Kidney (tissue), 14 donors: ENCODE measurements around the gene DHH. TPM values are rescaled to one million over a fixed set of nuclear protein-coding genes. Genes with fewer than 3 reads are reported as not detected.

Source experiments
- DNase-seq, 5 donors: peaks; one replicate each; pipeline ENCODE4 v3.0.0-alpha.2; 2013 to 2020
- FAIRE-seq: peaks from 2 replicates; lab custom pipeline; 2012; peaks lifted over from hg19 to GRCh38; lab: Jason Lieb, UNC
- H3K27ac ChIP-seq, 2 donors: one replicate each; pipeline ENCODE4 v1.7.0; 2013; ENCODE audit warnings: low read depth in 2 of 2, low read length in 2 of 2, inconsistent platforms in 1 of 2
- H3K27me3 ChIP-seq: one replicate; pipeline ENCODE4 v1.7.1; 2013; ENCODE audit warnings: low read length, inconsistent platforms; ENCODE audit not compliant: control insufficient read depth, insufficient read depth
- H3K36me3 ChIP-seq, 3 donors: one replicate each; pipeline versions ENCODE4 v1.7.0 to v1.7.1; 2013; ENCODE audit warnings: low read length in 3 of 3, control low read depth in 1 of 3, inconsistent platforms in 1 of 3; ENCODE audit not compliant: insufficient read depth in 3 of 3, control insufficient read depth in 2 of 3
- H3K4me1 ChIP-seq, 3 donors: one replicate each; pipeline versions ENCODE4 v1.7.0 to v1.7.1; 2013; ENCODE audit warnings: low read length in 3 of 3, inconsistent platforms in 1 of 3, low read depth in 1 of 3; ENCODE audit not compliant: control insufficient read depth in 2 of 3, insufficient read depth in 2 of 3
- H3K4me3 ChIP-seq, 3 donors: one replicate each; pipeline versions ENCODE4 v1.7.0 to v1.8.1; 2013; ENCODE audit warnings: low read length in 3 of 3, control low read depth in 1 of 3, inconsistent platforms in 1 of 3
- H3K9ac ChIP-seq, 3 donors: one replicate each; pipeline versions ENCODE4 v1.7.0 to v1.7.1; 2013; ENCODE audit warnings: low read length in 3 of 3, control low read depth in 1 of 3, inconsistent platforms in 1 of 3
- H3K9me3 ChIP-seq, 3 donors: one replicate each; pipeline versions ENCODE4 v1.7.0 to v1.7.1; 2013; ENCODE audit warnings: low read length in 3 of 3, control low read depth in 1 of 3, inconsistent platforms in 1 of 3; ENCODE audit not compliant: control insufficient read depth in 2 of 3, insufficient read depth in 1 of 3
- CTCF ChIP-seq: IDR thresholded peaks from 3 replicates; pipeline ENCODE4 v1.5.1; 2012; ENCODE audit warnings: mild to moderate bottlenecking, moderate library complexity, borderline replicate concordance; ENCODE audit not compliant: insufficient read depth; ENCODE audit errors: extremely low read depth
- intact Hi-C: fragments of 100-400 bp; cut with DNase I; formaldehyde crosslinking; loops from one replicate; pipeline ENCODE4 v1.11.1; 2022
- polyA plus RNA-seq: library from polyadenylated mRNA; stranded (reverse); fragments of 350-450 nt; fragmentation: Illumina TruSeq; extraction: RNeasy Lipid Tissue Mini Kit (QIAGEN cat#74804); gene quantifications from one replicate; pipeline ENCODE4 v1.2.3, GENCODE V29; 2014; ENCODE audit warnings: low read depth, low replicate concordance; ENCODE audit not compliant: insufficient read depth
- total RNA-seq: library from RNA; stranded (reverse); fragmentation: NEBNext Ultra II Directional; extraction: Animal tissue kit (Norgen Biotek cat#: 25700); gene quantifications from one replicate; pipeline ENCODE4 v1.2.1, GENCODE V29; 2021
- donor health status: control.
- donor health status: control.
- donor health status: control.
- donor health status: control.
- donor health status: control.
- donor health status: DM: yes; HTN: yes; CAD: no.
- donor health status: Normal renal cell carcinoma (clear cell type).

Gene DHH
- total and polyA plus RNA-seq, 2 donors from 2014 or later = 0.54 to 1.6 TPM

GRCh38 chr12:49084438-49084837, 10.2 kb downstream of the DHH start:
- no peak overlapping the region for H3K9ac ChIP-seq
- no peaks in the 10 kb centered on the region for H3K9me3 ChIP-seq
- intact Hi-C loops = no loop called here
- no peak overlapping the region for H3K27ac ChIP-seq
- FAIRE-seq (no peak), DNase-seq (no peak)
- H3K27me3 ChIP-seq = peaks cover 10% of the 10 kb centered on the region
- peaks cover 0 to 5% (median 0%) of the 10 kb centered on the region in 3 donors for H3K4me1 ChIP-seq
- no peak overlapping the region for H3K4me3 ChIP-seq
- no peaks in the 10 kb centered on the region for H3K36me3 ChIP-seq
- TF ChIP-seq CTCF = no peak

GRCh38 chr12:49079793-49080192, 14.8 kb downstream of the DHH start:
- Histone ChIP-seq H3K9me3 (no peaks in the 10 kb centered on the region), H3K27ac (no peak overlapping the region), H3K4me3 (no peak overlapping the region), H3K27me3 (no peaks in the 10 kb centered on the region), H3K4me1 (no peaks in the 10 kb centered on the region), H3K36me3 (no peaks in the 10 kb centered on the region), H3K9ac (no peak overlapping the region)
- no peak for TF ChIP-seq CTCF
- intact Hi-C loops = no loop called here
- DNase-seq = no peak
- FAIRE-seq = no peak

GRCh38 chr12:49070971-49071370, 23.6 kb downstream of the DHH start:
- FAIRE-seq (no peak), DNase-seq (no peak)
- intact Hi-C loops = no loop called here
- Histone ChIP-seq H3K27ac (no peak overlapping the region), H3K27me3 (no peaks in the 10 kb centered on the region), H3K4me1 (peaks cover 3 to 10% (median 4%) of the 10 kb centered on the region in 3 donors), H3K9me3 (no peaks in the 10 kb centered on the region), H3K9ac (no peak overlapping the region), H3K36me3 (no peaks in the 10 kb centered on the region), H3K4me3 (no peak overlapping the region)
- TF ChIP-seq CTCF = no peak
